Sigmoid colon (tissue), 4 donors: ENCODE results near the gene ZNF735.

Source experiments
- POLR2A ChIP-seq, 2 donors: fragments of 450-650 bp; IDR thresholded peaks; one replicate each; pipeline ENCODE4 v1.6.1; 2016; ENCODE audit warnings: antibody characterized with exemption in 2 of 2, mild to moderate bottlenecking in 2 of 2, moderate library complexity in 2 of 2
- POLR2AphosphoS5 ChIP-seq, 4 donors: sonication (generic); formaldehyde crosslinking; IDR thresholded peaks; one replicate each; pipeline ENCODE4 v1.6.1; 2017; ENCODE audit warnings: antibody characterized with exemption in 4 of 4
- TF ChIP-seq, protein P1 (sequence below), 4 experiments: fragments of 450-650 bp in 3 of 4; fragments of 200-600 bp in 1 of 4; IDR thresholded peaks; one replicate each; pipeline ENCODE4 v1.5.1; 2016 to 2019; ENCODE audit warnings: antibody characterized with exemption in 4 of 4, mild to moderate bottlenecking in 3 of 4, moderate library complexity in 2 of 4

DNA sequence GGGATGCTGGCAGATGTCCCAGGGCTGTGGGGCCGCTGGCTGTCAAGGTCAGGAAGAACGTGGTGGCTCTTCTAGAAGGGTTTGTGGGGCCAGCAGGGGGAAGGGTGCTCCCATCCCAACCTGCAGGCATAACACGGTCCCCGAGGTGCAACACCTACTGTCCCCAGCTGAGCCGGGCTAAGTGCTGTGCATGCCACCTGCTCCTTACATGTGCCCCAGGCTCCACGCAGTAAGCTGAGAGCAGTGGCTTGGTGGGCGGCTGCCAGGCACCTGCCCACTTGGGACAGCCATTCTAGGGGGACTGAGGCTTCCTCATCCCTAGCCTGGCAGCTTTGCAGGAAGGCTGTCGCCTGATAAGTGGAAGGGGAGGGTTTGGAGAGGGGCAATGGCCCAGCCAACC, 14.2 kb upstream of the ZNF735 start:
- TF ChIP-seq, protein P1, sequence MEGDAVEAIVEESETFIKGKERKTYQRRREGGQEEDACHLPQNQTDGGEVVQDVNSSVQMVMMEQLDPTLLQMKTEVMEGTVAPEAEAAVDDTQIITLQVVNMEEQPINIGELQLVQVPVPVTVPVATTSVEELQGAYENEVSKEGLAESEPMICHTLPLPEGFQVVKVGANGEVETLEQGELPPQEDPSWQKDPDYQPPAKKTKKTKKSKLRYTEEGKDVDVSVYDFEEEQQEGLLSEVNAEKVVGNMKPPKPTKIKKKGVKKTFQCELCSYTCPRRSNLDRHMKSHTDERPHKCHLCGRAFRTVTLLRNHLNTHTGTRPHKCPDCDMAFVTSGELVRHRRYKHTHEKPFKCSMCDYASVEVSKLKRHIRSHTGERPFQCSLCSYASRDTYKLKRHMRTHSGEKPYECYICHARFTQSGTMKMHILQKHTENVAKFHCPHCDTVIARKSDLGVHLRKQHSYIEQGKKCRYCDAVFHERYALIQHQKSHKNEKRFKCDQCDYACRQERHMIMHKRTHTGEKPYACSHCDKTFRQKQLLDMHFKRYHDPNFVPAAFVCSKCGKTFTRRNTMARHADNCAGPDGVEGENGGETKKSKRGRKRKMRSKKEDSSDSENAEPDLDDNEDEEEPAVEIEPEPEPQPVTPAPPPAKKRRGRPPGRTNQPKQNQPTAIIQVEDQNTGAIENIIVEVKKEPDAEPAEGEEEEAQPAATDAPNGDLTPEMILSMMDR (IDR thresholded peaks at IDR 0.05): no peak
- TF ChIP-seq POLR2AphosphoS5 (IDR thresholded peaks at IDR 0.05) (no peak), POLR2A (IDR thresholded peaks at IDR 0.05) (no peak)
